ENCODE results near the gene C6orf15.

The C6orf15 gene

DNA sequence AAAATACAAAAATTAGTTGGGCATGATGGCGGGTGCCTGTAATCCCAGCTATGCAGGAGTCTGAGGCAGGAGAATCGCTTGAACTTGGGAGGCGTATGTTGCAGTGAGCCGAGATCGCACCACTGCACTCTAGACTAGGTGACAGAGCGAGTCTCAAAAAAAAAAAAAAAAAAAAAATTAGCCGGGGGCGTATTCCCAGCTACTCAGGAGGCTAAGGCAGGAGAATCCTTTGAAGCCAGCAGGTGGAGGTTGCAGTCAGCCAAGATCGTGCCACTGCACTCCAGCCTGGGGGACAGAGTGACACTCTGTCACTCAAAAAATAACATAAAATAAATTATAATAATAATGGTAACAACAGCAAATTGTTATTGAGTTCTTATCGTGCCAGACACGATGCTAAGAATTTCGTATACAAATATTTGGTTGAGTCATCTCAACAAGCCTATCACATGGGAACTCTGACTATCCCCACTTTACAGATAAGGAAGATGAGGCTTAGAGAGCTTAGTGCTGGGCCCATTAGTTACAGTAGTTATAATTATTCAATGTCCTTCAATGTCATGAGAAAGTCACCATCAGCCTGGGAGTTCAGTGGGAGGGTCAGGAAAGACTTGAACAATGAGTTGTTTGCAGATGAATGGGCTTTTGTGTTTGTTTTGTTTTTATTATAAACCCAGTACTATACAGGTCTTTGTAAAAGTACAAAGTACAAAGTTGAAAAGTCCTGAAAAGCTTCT, 19.4 kb downstream of the C6orf15 start:
- H4K91ac ChIP-seq (ENCODE audit: low read depth, low read length) = no peak overlapping the region
- no peaks in the 10 kb centered on the region for H3K36me3 ChIP-seq (ENCODE audit: control insufficient read depth in 1 of 2, insufficient read depth in 2 of 2, low read length in 2 of 2)
- H3K18ac ChIP-seq (ENCODE audit: low read length) = no peak overlapping the region
- H3K27ac ChIP-seq (ENCODE audit: low read depth, low read length) = no peak overlapping the region
- no CpG with 5 or more reads among the region's 12 CpGs for WGBS (ENCODE audit: extremely low coverage, insufficient coverage, insufficient read length)
- no peak overlapping the region for H3K4me3 ChIP-seq (ENCODE audit: low read depth, low read length)
- no peak overlapping the region for H3K14ac ChIP-seq (ENCODE audit: low read length)
- no peak overlapping the region for H3K23ac ChIP-seq (ENCODE audit: low read length)
- no peak overlapping the region for H2BK12ac ChIP-seq (ENCODE audit: low read length)
- H3K79me2 ChIP-seq (ENCODE audit: control insufficient read depth, insufficient read depth, low read length, poor library complexity) = no peaks in the 10 kb centered on the region
- no peak overlapping the region for H2BK120ac ChIP-seq (ENCODE audit: insufficient read depth, low read length, poor library complexity)
- H3K4me1 ChIP-seq (ENCODE audit: control insufficient read depth in 1 of 2, insufficient read depth in 2 of 2, low read length in 2 of 2) = no peaks in the 10 kb centered on the region
- no peak overlapping the region for H4K8ac ChIP-seq (ENCODE audit: low read depth, low read length)
- H3K27me3 ChIP-seq (ENCODE audit: insufficient read depth, low read length) = no peaks in the 10 kb centered on the region
- no peak overlapping the region for H3K4ac ChIP-seq (ENCODE audit: low read depth, low read length)
- peak; percentile 49 to 77 for DNase-seq
- H3K9ac ChIP-seq (ENCODE audit: low read length) = no peak overlapping the region
- H2AK5ac ChIP-seq (ENCODE audit: low read length) = no peak overlapping the region
- H3K9me3 ChIP-seq (ENCODE audit: insufficient read depth, low read depth, low read length) = no peaks in the 10 kb centered on the region
- no peak overlapping the region for H4K12ac ChIP-seq (ENCODE audit: low read depth, low read length)
- H2AFZ ChIP-seq (ENCODE audit: insufficient read depth, low read length, poor library complexity) = no peak overlapping the region
- no peak overlapping the region for H2BK5ac ChIP-seq (ENCODE audit: low read depth, low read length, poor library complexity)
- no peak overlapping the region for H3K4me2 ChIP-seq (ENCODE audit: low read length)
- no peaks in the 10 kb centered on the region for H3K79me1 ChIP-seq (ENCODE audit: low read length)

DNA sequence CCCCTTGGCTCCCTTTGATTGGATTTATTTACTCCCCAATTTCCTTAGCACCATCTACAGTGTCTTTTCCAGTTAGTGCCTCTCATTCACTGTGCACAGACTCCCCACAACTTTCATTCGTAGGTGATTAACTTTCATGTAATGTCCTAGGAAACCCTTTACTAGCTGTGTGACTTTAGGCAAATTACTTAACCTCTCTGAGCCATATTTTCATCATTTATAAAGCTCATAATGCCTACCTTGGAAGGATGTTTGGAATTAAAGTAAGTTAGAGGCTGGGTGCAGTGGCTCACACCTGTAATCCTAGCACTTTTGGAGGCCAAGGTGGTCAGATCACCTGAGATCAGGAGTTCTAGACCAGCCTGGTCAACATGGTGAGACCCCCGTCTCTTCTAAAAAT, 20.1 kb downstream of the C6orf15 start:
- Histone ChIP-seq H3K23ac (ENCODE audit: low read length) (no peak overlapping the region), H3K9ac (ENCODE audit: low read length) (no peak overlapping the region)

GRCh38 chr6:31091680-31092079, 20.7 kb downstream of the C6orf15 start:
- no peak for DNase-seq
- Histone ChIP-seq H3K79me2 (ENCODE audit: control insufficient read depth, insufficient read depth, low read length, poor library complexity) (no peaks in the 10 kb centered on the region), H3K23ac (ENCODE audit: low read length) (no peak overlapping the region), H3K36me3 (ENCODE audit: control insufficient read depth in 1 of 2, insufficient read depth in 2 of 2, low read length in 2 of 2) (no peaks in the 10 kb centered on the region), H2AFZ (ENCODE audit: insufficient read depth, low read length, poor library complexity) (no peak overlapping the region), H3K4ac (ENCODE audit: low read depth, low read length) (no peak overlapping the region), H3K18ac (ENCODE audit: low read length) (no peak overlapping the region), H3K9me3 (ENCODE audit: insufficient read depth, low read depth, low read length) (no peaks in the 10 kb centered on the region), H2BK120ac (ENCODE audit: insufficient read depth, low read length, poor library complexity) (no peak overlapping the region), H3K27ac (ENCODE audit: low read depth, low read length) (no peak overlapping the region), H3K9ac (ENCODE audit: low read length) (no peak overlapping the region), H3K4me2 (ENCODE audit: low read length) (no peak overlapping the region), H3K4me3 (ENCODE audit: low read depth, low read length) (no peak overlapping the region), H2BK12ac (ENCODE audit: low read length) (no peak overlapping the region), H3K27me3 (ENCODE audit: insufficient read depth, low read length) (no peaks in the 10 kb centered on the region), H4K8ac (ENCODE audit: low read depth, low read length) (no peak overlapping the region), H2BK5ac (ENCODE audit: low read depth, low read length, poor library complexity) (no peak overlapping the region), H3K4me1 (ENCODE audit: control insufficient read depth in 1 of 2, insufficient read depth in 2 of 2, low read length in 2 of 2) (peaks cover 0 to 4% of the 10 kb centered on the region in 2 experiments), H3K14ac (ENCODE audit: low read length) (no peak overlapping the region), H4K91ac (ENCODE audit: low read depth, low read length) (no peak overlapping the region), H2AK5ac (ENCODE audit: low read length) (no peak overlapping the region), H4K12ac (ENCODE audit: low read depth, low read length) (no peak overlapping the region), H3K79me1 (ENCODE audit: low read length) (no peaks in the 10 kb centered on the region)
- no CpG with 5 or more reads among the region's 3 CpGs for WGBS (ENCODE audit: extremely low coverage, insufficient coverage, insufficient read length)

More for the DNA sequence above, 20.1 kb downstream of the C6orf15 start:
- Histone ChIP-seq H2AFZ (ENCODE audit: insufficient read depth, low read length, poor library complexity) (no peak overlapping the region), H4K12ac (ENCODE audit: low read depth, low read length) (no peak overlapping the region), H2AK5ac (ENCODE audit: low read length) (no peak overlapping the region), H3K4me1 (ENCODE audit: control insufficient read depth in 1 of 2, insufficient read depth in 2 of 2, low read length in 2 of 2) (no peaks in the 10 kb centered on the region), H3K18ac (ENCODE audit: low read length) (no peak overlapping the region), H3K4me2 (ENCODE audit: low read length) (no peak overlapping the region), H3K36me3 (ENCODE audit: control insufficient read depth in 1 of 2, insufficient read depth in 2 of 2, low read length in 2 of 2) (no peaks in the 10 kb centered on the region), H2BK120ac (ENCODE audit: insufficient read depth, low read length, poor library complexity) (no peak overlapping the region), H3K79me2 (ENCODE audit: control insufficient read depth, insufficient read depth, low read length, poor library complexity) (no peaks in the 10 kb centered on the region), H3K27me3 (ENCODE audit: insufficient read depth, low read length) (no peaks in the 10 kb centered on the region), H2BK12ac (ENCODE audit: low read length) (no peak overlapping the region), H3K79me1 (ENCODE audit: low read length) (no peaks in the 10 kb centered on the region), H3K4ac (ENCODE audit: low read depth, low read length) (no peak overlapping the region), H3K14ac (ENCODE audit: low read length) (no peak overlapping the region), H4K8ac (ENCODE audit: low read depth, low read length) (no peak overlapping the region), H2BK5ac (ENCODE audit: low read depth, low read length, poor library complexity) (no peak overlapping the region), H3K4me3 (ENCODE audit: low read depth, low read length) (no peak overlapping the region), H3K27ac (ENCODE audit: low read depth, low read length) (no peak overlapping the region), H4K91ac (ENCODE audit: low read depth, low read length) (no peak overlapping the region), H3K9me3 (ENCODE audit: insufficient read depth, low read depth, low read length) (no peaks in the 10 kb centered on the region)
- WGBS (ENCODE audit: extremely low coverage, insufficient coverage, insufficient read length) = no CpG with 5 or more reads among the region's 2 CpGs
- no peak for DNase-seq

DNA sequence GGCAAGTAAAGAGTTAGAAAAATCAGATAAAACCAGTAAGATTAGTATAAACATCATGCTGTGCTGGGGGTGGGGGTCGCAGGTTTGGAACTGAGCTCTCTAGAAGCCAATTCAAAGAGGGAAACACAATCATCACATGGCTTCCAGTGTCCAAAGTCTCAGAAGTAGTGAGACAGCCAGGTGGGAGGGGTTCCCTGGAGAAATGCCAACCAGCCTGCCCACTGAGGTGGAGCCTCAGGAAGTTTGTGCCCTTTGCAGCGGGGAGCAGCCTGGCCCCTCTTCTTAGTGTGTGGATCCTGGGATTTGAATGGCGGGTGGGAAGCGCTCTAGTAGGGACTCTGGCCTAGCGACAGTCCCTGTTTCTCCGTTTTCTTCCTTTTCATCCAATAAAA, 21.4 kb downstream of the C6orf15 start:
- H2BK12ac ChIP-seq (ENCODE audit: low read length) = no peak overlapping the region
- no peak for DNase-seq

More for the DNA sequence above, 21.4 kb downstream of the C6orf15 start:
- no peaks in the 10 kb centered on the region for H3K36me3 ChIP-seq (ENCODE audit: control insufficient read depth in 1 of 2, insufficient read depth in 2 of 2, low read length in 2 of 2)
- peaks cover 3% of the 10 kb centered on the region for H3K79me1 ChIP-seq (ENCODE audit: low read length)
- peaks cover 3 to 7% of the 10 kb centered on the region in 2 experiments for H3K4me1 ChIP-seq (ENCODE audit: control insufficient read depth in 1 of 2, insufficient read depth in 2 of 2, low read length in 2 of 2)
- H2BK5ac ChIP-seq (ENCODE audit: low read depth, low read length, poor library complexity) = no peak overlapping the region
- no peak overlapping the region for H3K14ac ChIP-seq (ENCODE audit: low read length)
- no peak overlapping the region for H3K4ac ChIP-seq (ENCODE audit: low read depth, low read length)
- no peaks in the 10 kb centered on the region for H3K9me3 ChIP-seq (ENCODE audit: insufficient read depth, low read depth, low read length)
- H3K18ac ChIP-seq (ENCODE audit: low read length) = no peak overlapping the region
- no peak overlapping the region for H3K9ac ChIP-seq (ENCODE audit: low read length)
- no peak overlapping the region for H4K12ac ChIP-seq (ENCODE audit: low read depth, low read length)
- no peak overlapping the region for H4K8ac ChIP-seq (ENCODE audit: low read depth, low read length)
- no peak overlapping the region for H2AFZ ChIP-seq (ENCODE audit: insufficient read depth, low read length, poor library complexity)
- no peak overlapping the region for H2AK5ac ChIP-seq (ENCODE audit: low read length)
- no peak overlapping the region for H2BK120ac ChIP-seq (ENCODE audit: insufficient read depth, low read length, poor library complexity)
- no peak overlapping the region for H3K4me3 ChIP-seq (ENCODE audit: low read depth, low read length)
- WGBS (ENCODE audit: extremely low coverage, insufficient coverage, insufficient read length) = no CpG with 5 or more reads among the region's 6 CpGs
- no peak overlapping the region for H3K23ac ChIP-seq (ENCODE audit: low read length)
- H3K4me2 ChIP-seq (ENCODE audit: low read length) = no peak overlapping the region
- H4K91ac ChIP-seq (ENCODE audit: low read depth, low read length) = no peak overlapping the region
- no peak overlapping the region for H3K27ac ChIP-seq (ENCODE audit: low read depth, low read length)
- H3K27me3 ChIP-seq (ENCODE audit: insufficient read depth, low read length) = no peaks in the 10 kb centered on the region
- H3K79me2 ChIP-seq (ENCODE audit: control insufficient read depth, insufficient read depth, low read length, poor library complexity) = no peaks in the 10 kb centered on the region
